GM19035 (cell line): ENCODE data around the gene PLBD2.

Experiments used
- ATAC-seq: cut with Tn5 transposase; IDR thresholded peaks from one replicate; pipeline ENCODE4 v1.9.1; 2021; ENCODE audit not compliant: unreplicated experiment

Gene PLBD2, protein sequence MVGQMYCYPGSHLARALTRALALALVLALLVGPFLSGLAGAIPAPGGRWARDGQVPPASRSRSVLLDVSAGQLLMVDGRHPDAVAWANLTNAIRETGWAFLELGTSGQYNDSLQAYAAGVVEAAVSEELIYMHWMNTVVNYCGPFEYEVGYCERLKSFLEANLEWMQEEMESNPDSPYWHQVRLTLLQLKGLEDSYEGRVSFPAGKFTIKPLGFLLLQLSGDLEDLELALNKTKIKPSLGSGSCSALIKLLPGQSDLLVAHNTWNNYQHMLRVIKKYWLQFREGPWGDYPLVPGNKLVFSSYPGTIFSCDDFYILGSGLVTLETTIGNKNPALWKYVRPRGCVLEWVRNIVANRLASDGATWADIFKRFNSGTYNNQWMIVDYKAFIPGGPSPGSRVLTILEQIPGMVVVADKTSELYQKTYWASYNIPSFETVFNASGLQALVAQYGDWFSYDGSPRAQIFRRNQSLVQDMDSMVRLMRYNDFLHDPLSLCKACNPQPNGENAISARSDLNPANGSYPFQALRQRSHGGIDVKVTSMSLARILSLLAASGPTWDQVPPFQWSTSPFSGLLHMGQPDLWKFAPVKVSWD

DNA sequence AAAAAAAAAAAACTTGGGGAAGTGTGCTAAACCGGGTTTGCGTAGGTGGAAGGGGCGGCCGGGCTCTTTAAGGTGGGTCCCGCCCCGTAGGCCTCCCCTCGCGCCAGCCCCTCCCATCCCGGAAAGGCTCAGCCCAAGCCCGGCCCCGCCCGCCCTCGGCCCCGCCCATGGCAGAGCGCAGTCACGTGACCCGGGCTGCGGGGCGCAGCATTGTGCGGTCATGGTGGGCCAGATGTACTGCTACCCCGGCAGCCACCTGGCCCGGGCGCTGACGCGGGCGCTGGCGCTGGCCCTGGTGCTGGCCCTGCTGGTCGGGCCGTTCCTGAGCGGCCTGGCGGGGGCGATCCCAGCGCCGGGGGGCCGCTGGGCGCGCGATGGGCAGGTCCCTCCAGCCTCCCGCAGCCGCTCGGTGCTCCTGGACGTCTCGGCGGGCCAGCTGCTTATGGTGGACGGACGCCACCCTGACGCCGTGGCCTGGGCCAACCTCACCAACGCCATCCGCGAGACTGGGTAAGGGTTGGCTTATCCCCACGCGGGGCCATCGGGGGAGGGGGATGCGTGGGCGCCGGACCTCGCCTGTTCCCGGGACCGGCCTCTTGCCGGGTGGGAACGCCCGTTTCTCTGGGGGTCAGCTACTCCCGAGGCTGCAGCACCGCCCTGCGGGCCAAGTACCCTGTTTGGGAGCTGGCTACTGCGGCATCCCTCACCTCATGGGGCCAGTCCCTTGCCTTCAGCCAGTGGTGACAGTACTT is at the start of gene PLBD2:
PLBD2 (plus strand) TSS at position 207 of the 752 bp plus-strand sequence; CDS start at position 221, 14 bp downstream.
- ATAC-seq, result peak; percentile 95

DNA sequence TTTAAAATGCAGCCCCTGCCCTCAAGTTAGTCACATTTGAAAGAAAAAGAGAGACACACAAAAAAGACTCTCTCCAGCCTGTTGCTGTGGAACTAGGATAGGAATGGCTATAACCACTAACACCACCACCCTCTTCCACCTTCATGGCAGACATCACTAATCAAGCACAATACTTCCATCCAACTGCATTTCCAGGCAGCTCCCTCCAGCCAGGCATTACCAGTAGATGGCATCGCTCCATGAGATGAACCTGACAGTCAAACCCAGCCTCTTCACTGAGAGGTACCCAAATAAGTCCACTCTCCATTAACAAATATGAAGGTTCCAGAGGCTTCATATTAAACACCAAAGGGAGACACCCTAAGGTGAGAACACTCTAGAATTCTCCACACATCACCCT is 47.9 kb upstream of the PLBD2 start:
- no peak for ATAC-seq

DNA sequence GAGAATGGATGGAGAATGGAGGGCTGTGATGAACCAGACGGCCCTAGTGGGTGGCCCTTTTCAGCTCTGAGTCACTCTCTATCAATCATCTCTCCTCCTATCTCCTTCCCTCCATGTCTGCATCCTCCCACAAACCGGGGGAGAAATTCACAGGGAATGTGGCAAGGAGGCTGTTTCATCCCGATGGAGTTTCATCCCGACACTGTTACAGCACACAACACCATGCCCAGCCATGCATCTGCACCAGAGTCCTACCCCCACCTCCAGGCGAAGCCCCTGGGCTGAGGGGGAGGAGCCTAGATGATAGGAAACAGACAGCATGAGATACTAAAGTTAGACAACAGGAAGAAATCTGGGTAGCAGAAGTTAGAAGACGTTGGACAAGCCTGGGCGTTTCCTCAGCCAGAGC is 44.3 kb upstream of the PLBD2 start:
- no peak for ATAC-seq

DNA sequence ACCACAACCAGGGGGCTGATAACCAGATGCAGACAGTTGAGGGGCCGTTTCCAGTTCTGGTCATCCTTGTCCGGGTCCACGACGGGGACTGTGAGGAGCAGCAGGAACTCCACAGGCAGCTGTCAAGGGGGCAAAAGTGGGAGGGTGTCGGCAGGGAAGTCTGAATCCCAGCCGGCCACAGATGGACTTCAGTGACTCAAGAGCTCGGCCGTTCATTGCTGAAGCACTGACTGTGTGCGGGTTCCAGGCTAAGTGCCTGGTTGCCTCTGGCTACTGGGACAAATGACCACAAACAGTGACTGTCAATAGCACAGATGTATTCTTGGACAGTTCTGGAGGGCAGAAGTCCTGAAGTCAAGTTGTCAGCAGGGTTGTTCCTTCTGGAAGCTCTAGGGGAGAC is 43.0 kb upstream of the PLBD2 start:
- ATAC-seq, result no peak

DNA sequence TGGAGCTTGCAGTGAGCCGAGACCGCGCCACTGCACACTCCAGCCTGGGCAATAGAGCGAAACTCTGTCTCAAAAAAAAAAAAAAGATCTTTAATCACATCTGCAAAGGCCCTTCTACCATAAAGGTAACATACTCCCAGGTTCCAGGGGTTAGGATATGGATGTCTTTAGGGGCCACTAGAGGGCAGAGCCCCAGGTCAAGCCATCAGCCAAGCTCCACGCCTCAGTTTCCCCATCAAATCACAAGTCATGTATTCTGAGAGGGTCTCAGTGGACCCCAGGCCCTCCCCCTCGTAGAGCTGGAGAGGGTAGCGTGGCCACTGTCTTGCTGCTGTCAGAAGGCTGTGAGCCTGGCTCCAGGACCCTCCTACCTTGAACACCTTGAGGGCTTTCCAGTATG is 42.2 kb upstream of the PLBD2 start:
- ATAC-seq, result no peak

DNA sequence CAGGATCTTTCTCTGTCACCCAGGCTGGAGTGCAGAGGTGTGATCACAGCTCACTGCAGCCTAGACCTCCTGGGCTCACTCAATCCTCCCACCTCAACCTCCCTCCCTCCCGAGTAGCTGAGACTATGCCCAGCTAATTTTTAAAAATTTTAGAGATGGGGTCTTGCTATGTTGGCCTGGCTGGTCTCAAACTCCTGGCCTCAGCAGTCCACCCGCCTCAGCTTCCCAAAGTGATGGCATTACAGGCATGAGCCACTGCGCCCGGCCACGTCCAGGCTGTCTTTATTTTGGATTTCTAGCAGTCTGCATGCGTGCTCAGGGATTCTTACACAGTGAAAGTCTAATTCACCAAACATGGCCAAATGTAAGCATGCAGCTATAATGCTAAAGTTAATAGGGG is 41.3 kb upstream of the PLBD2 start:
- no peak for ATAC-seq

DNA sequence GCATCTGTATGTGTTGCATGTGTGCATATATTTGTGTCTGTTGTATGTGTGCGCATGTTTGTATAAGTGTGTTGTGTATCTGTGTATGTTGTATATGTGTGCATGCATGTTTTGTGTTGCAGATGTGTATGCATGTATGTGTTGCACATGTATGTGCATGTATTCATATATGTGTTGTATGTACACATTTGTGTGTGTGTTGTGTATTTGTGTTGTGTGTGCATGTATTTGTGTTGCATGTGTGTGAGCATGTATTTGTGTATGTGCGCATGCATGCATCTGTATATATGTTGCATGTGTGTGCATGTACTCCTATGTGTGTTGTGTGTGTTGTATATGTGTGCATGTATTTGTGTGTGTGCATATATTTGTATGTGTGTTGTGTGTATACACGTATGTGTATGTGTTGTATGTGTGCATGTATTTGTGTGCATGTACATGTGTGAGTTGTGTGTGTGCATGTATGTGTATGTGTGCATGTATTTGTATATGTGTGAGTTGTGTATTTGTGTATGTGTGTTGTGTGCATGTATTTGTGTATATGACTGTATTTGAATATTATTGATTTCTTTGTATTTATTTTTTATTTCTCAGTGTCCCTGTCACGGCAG is 40.2 kb upstream of the PLBD2 start:
- no peak for ATAC-seq

DNA sequence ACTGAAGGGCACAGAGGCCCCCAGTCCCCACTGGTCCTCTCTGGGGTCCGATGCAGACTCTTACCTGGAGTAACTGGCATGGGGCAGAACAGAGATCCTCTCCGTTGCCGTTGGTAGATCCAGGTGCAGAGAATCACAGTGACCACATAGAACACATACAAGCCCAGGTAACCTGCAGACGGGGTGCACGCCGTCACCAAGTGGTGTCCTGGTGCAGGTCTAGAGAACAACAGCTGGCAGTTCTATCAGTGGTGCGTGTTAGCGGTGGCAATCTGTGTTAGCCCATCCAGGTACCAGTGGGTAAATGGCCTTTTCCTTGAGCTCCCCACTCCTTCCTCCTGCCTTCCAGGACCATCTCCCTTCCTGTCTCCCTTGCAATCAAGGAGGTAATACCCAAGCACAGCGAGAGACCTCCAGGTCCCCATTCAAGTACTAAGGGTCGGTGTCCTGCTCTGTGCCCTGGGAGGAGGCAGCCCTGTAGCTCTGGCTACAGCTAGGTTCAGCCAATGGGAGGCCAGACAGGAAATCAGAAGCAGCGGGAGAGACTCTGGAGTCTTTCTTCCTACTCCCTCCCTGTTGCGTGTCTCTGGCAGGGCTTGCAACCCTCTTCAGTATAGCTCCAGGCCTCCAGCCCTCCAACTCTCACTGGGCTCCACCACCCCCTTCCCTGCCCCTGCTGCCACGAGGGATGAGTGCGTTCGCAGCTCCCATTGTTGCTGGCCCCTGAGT is 39.3 kb upstream of the PLBD2 start:
- no peak for ATAC-seq

DNA sequence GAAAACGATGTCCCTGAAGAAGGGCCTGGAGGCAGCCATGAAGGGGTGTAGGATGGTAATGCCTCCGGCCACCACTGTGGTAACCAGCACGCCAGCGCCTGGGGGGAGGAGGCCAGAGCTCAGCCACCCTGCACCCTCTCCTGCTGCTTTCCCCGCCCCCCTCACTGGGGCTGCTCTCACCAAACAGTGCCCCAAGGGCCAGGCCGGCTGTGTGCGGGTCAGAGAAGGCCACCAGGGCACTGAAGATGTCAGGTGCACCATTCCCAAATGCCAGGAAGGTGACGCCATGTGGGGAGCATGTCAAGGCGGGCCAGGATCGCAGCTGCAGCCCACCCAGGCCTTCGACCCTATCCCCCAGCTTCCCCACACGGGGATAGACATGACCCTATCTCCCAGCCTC is 38.0 kb upstream of the PLBD2 start:
- ATAC-seq, result no peak

DNA sequence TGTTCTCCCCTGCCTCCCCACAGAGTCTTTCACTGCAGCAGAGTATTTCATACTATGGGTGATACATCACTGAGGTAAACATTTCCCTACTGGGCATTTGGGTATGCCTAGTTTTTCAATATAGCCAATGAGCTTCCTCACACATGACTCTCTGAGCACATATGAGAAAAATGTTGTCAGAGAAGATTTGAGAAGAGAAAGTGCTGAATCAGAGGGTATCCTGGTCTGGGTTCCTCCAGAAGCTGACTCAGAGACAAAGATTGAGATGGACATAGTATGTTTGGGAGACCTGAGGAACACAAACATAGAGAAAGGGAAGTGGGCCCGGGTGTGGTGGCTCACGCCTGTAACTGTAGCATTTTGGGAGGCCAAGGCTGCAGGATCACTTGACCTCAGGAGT is 36.0 kb upstream of the PLBD2 start:
- ATAC-seq, result no peak

DNA sequence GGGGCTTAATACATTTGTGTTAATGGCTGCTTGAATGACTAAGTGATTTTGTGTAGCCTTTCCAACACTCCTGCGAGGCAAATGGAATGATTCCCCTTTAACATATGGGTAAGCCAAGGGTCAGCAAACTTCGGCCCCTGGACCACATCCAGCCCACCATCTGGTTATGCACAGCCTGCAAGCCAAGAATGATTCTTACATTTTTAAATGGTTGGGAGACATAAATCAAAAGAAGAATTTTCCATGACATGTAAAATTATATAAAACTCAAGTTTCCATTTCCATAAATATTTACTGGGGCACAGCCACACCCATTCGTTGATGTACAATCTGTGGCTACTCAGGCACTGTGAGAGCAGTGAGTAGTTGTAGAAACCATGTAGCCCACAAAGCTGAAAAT is 32.5 kb upstream of the PLBD2 start:
- no peak for ATAC-seq

DNA sequence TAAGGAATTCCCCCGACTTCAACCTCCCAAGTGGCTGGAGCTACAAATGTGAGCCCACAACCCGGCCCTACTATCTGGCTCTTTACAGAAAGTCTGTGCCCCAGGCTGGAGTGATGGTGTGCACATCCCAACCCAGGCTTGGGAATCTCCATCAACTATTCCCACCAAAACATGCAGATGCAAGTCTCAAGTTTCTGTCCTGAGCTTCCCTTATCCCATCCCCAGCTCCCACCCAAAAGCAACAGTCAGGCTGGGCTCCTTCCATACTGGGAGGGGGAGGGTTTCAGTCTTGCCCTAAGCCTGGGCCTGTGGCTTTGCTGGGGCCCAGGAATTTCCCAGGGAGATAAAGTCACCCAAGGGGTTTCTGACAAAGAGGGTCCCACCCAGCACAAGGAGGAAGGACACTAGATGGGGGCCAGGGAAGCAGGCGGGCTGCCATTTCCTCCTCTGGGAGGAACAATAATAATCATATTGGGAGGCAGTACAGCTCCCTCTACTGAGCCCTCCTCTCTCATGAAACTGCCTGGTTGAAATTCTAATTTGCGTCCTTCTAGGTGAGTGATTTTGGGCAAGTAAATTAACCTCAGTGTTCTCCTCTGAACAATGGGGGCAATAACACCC is 31.5 kb upstream of the PLBD2 start:
- no peak for ATAC-seq

DNA sequence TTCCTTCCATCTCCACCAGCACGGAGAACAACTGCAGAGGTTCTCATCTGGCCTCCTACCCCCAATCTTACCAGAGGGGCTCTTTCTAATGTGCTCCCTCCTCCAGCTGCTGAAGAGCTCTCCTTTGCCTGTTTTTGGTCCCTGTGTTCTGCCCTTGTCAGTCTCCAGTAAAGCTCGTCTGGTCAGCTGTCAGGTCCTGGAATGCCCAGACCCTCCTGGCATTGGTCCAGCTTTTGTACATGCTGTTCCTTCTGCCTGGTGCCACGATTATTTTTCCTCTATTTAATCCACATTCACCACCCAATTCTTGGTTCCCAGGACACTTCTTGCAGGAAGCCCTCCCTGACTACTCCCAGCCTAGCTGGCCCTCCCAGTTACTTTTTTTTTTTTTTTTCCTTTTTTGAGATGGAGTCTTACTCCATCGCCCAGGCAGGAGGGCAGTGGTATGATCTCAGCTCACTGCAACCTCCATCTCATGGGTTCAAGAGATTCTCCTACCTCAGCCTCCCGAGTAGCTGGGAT is 30.0 kb upstream of the PLBD2 start:
- no peak for ATAC-seq

DNA sequence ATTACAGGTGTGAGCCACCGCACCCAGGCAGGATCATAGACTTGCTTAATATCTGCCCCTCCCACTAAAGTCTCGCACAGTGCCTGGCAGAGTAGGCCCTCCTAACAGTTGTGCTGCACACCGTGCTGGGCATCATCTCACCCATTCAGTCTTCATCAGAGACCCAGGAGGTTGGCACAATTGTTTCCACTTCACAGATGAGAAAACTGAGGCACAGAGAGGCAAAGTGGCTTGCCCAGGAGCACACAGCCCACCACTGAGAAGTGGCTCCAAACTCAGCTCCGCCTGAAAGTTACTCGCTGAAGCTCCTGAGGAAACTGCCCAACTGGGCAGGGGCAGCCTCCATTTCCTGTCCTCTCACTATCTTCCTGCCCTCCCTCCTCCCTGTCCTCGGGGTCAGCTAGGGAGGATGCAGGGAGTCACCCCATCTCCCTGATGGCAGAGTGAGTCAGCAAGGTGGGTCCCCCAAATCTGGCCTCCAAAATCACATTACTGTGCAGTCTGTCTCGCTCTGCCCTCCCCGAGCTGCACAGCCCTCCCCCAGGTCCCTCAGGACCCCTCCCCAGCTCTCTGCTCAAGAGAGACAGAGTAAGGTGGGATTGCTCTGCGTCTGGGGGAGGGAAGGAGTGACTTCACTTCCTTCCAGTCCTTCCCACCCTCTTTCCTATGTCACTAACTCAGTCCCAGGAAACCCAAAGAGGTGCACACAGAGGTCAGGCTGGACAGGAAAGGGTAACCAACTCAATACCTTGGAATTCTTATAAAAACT is 29.2 kb upstream of the PLBD2 start:
- no peak for ATAC-seq

DNA sequence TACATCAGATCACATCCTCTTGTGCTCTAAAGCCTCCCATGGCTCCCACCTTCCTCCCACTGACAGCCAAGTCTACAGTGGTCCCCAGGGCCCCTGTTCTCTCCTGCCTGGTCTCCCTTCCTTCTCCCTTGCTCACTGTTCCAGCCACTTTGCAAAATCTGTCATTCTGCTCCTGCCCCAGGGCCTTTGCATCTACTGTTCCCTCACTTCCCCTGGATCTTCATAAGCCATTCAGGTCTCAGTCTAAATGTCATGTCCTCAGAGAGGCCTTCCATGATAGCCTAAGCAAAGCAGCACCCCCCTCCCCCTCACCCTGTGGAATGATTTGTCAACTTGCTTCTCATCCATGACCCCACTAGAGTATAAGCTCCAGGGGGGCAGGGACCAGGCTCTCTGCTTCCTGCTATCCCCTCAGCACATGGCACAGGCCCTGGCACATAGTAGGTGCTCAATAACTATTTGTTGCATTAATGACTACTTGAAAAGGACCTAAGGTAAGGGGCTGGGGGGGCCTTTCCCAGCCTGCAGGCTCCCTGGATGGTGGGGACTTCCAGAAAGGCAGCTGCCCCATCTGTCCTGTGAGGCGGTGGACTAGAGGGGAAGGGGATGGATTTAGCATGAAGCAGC is 28.5 kb upstream of the PLBD2 start:
- ATAC-seq, result no peak

DNA sequence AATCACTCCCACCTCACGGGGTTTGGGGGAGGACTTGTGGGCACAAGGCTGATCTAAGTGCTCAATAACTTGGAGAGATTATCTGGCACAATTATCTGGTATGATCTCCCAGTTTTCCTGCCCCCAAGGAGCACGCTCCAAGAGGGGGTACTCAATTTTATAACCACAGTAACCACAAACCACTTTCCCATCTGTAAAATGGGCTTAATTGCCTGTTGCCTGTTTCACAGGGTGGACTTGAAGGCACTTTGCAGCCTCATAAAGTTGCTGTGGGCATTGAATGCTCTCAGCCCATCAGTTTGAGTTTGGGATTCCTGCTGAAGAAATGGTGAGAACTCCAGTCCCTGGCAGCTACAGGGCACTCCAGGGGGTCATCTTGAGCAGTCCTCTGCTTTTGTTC is 27.9 kb upstream of the PLBD2 start:
- ATAC-seq, result no peak

DNA sequence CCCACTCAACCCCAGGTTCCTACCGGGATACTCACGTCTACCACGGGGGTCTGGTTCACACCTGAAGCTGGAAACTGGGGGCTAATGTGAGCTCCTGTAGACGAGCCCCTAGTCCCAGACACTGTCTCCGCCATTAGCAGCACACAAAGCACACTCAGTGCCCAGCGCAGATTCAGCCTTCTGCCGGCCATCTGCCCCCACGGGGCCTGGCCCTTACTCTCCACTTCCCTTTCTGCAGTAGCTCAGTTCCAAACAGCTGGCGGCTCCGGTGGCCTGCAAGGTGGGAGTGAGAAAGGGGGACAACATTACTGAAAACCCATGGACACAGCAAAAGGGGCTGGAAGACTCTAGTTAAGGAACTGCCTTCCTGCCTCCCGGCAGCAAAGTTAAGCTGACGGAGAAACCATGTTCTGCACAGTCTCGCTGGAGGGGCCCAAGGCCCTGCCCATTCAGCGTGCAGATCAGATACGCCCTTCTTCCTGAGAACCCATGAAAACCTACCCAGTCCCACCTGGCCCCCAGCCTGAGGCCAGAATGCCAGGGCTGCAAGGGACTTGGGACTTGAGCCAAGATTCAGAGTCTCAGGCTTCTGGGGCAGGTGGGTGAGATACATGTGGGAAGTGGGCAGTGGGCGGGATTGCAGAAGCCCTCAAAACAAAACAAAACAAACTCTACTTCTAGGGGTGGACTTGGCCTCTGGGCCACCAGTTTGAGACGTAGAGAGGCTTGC is 25.5 kb upstream of the PLBD2 start:
- no peak for ATAC-seq

DNA sequence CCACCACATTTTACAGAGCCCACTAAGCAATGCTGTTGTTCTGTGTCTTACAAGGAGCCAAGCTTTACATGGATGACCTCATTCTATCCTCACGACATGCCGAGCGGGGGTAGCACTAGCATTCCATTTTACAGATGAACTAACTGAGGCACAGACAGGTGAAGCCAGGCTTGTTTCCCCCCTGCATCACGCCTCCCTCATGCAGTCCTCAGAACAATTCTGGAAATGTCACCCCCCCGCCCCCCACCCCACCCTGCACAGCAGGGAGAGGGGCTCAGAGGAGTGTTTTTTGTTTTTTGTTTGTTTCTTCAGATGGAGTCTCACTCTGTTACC is 25.0 kb upstream of the PLBD2 start:
- no peak for ATAC-seq
